GM21723 (cell line): ENCODE data around the gene SLC4A8.
"Not testable (repeated sequence)": the region's sequence is repeated elsewhere in the genome, so short reads cannot be mapped to it uniquely, and the experiment has no call there.

Experiments
- ATAC-seq: cut with Tn5 transposase; IDR thresholded peaks from one replicate; pipeline ENCODE4 v1.9.1; 2021; ENCODE audit warnings: mild to moderate bottlenecking, moderate library complexity; ENCODE audit not compliant: unreplicated experiment

The SLC4A8 gene

GRCh38 chr12:51470116-51470515, 45.5 kb downstream of the SLC4A8 start:
- ATAC-seq: no peak

GRCh38 chr12:51471111-51471864, 46.7 kb downstream of the SLC4A8 start:
- ATAC-seq: no peak

GRCh38 chr12:51472984-51473383, 48.4 kb downstream of the SLC4A8 start:
- ATAC-seq: no peak

GRCh38 chr12:51473947-51474346, 49.3 kb downstream of the SLC4A8 start:
- no peak for ATAC-seq

GRCh38 chr12:51475543-51475942, 50.9 kb downstream of the SLC4A8 start:
- ATAC-seq: no peak

GRCh38 chr12:51480978-51481377, 56.3 kb downstream of the SLC4A8 start:
- ATAC-seq: no peak

GRCh38 chr12:51482929-51483697, 58.5 kb downstream of the SLC4A8 start:
- ATAC-seq: no peak

GRCh38 chr12:51484119-51484518, 59.5 kb downstream of the SLC4A8 start:
- ATAC-seq: no peak

GRCh38 chr12:51488281-51488680, 63.6 kb downstream of the SLC4A8 start:
- no peak for ATAC-seq

- no peak for ATAC-seq
Observed at GRCh38 chr12:51493281-51493680, 68.7 kb downstream of the SLC4A8 start.

- ATAC-seq: no peak
Observed at GRCh38 chr12:51496895-51497294, 72.3 kb downstream of the SLC4A8 start.

- ATAC-seq: no peak
Observed at GRCh38 chr12:51504851-51505250, 80.2 kb downstream of the SLC4A8 start.

- no peak for ATAC-seq
Observed at GRCh38 chr12:51505360-51506105, 80.9 kb downstream of the SLC4A8 start.

GRCh38 chr12:51507178-51507577, 82.5 kb downstream of the SLC4A8 start:
- ATAC-seq: no peak

- ATAC-seq: no peak
Observed at GRCh38 chr12:51508285-51508684, 83.7 kb downstream of the SLC4A8 start.

GRCh38 chr12:51511546-51512260, 87.1 kb downstream of the SLC4A8 start:
- ATAC-seq: no peak

GRCh38 chr12:51512438-51512837, 87.8 kb downstream of the SLC4A8 start:
- ATAC-seq: no peak

GRCh38 chr12:51515037-51515436, 90.4 kb downstream of the SLC4A8 start:
- not testable (repeated sequence) for ATAC-seq

- no peak for ATAC-seq
Observed at GRCh38 chr12:51517316-51517715, 92.7 kb downstream of the SLC4A8 start.

GRCh38 chr12:51517800-51518199, 93.2 kb downstream of the SLC4A8 start:
- ATAC-seq: no peak

GRCh38 chr12:51519755-51520154, 95.1 kb downstream of the SLC4A8 start:
- no peak for ATAC-seq
